ENCODE measurements around the gene VILL. TPM values are rescaled to one million over a fixed set of nuclear protein-coding genes. Genes with fewer than 3 reads are reported as not detected.
"Not testable (repeated sequence)": the region's sequence is repeated elsewhere in the genome, so short reads cannot be mapped to it uniquely, and the experiment has no call there.

Gene VILL
- total and polyA plus RNA-seq, 2 donors (not counting 1 experiment from before 2014, with no cell fraction given), result 2.0 to 9.4 TPM

GRCh38 chr3:37971467-37971866 is 19.1 kb upstream of the VILL start:
- Histone ChIP-seq H3K27me3 (ENCODE audit: control insufficient read depth, insufficient read depth, low read length) (no peaks in the 10 kb centered on the region), H3K27ac (ENCODE audit: insufficient read depth, low read length) (no peak overlapping the region), H3K79me2 (ENCODE audit: control insufficient read depth, insufficient read depth, low read length) (no peaks in the 10 kb centered on the region), H3K9ac (ENCODE audit: insufficient read depth, low read length) (no peak overlapping the region), H3K4me1 (ENCODE audit: control insufficient read depth, extremely low read depth, insufficient read depth, low read length) (no peaks in the 10 kb centered on the region), H3K4me3 (replicated peaks in 1 of 4; ENCODE audit: control extremely low read depth in 1 of 4, insufficient read depth in 1 of 4, low read depth in 3 of 4, low read length in 4 of 4) (no peak overlapping the region), H3K36me3 (ENCODE audit: control insufficient read depth, insufficient read depth, low read length) (peaks cover 12% of the 10 kb centered on the region), H3K9me3 (ENCODE audit: control insufficient read depth, insufficient read depth, low read depth, low read length) (no peaks in the 10 kb centered on the region), H3K4me2 (ENCODE audit: extremely low read depth, insufficient read depth, low read length) (no peak overlapping the region), H4K20me1 (ENCODE audit: control insufficient read depth, extremely low read depth, insufficient read depth, low read length) (no peaks in the 10 kb centered on the region), H2AFZ (ENCODE audit: low read length) (no peak overlapping the region)
- DNase-seq (ENCODE audit: low read depth in 2 of 2), result no peak
- no peak for TF ChIP-seq CTCF (conservative IDR thresholded peaks at IDR 0.05 in 1 of 2, IDR thresholded peaks at IDR 0.05 in 1 of 2; ENCODE audit: low read depth in 1 of 2, low read length in 2 of 2)
- TF ChIP-seq EZH2 (IDR thresholded peaks at IDR 0.05; ENCODE audit: low read length, missing control alignments), result no peak

- H3K4me3 ChIP-seq (replicated peaks in 1 of 4; ENCODE audit: control extremely low read depth in 1 of 4, insufficient read depth in 1 of 4, low read depth in 3 of 4, low read length in 4 of 4); H3K27ac ChIP-seq (ENCODE audit: insufficient read depth, low read length); H3K4me2 ChIP-seq (ENCODE audit: extremely low read depth, insufficient read depth, low read length); H2AFZ ChIP-seq (ENCODE audit: low read length); H3K27me3 ChIP-seq (ENCODE audit: control insufficient read depth, insufficient read depth, low read length); H3K4me1 ChIP-seq (ENCODE audit: control insufficient read depth, extremely low read depth, insufficient read depth, low read length); H3K9me3 ChIP-seq (ENCODE audit: control insufficient read depth, insufficient read depth, low read depth, low read length); H4K20me1 ChIP-seq (ENCODE audit: control insufficient read depth, extremely low read depth, insufficient read depth, low read length); H3K9ac ChIP-seq (ENCODE audit: insufficient read depth, low read length); H3K79me2 ChIP-seq (ENCODE audit: control insufficient read depth, insufficient read depth, low read length); DNase-seq (ENCODE audit: low read depth in 2 of 2): not testable (repeated sequence)
- H3K36me3 ChIP-seq (ENCODE audit: control insufficient read depth, insufficient read depth, low read length), result peaks cover 16% of the 10 kb centered on the region
Measured at GRCh38 chr3:37972056-37972455, 18.5 kb upstream of the VILL start.

- H3K36me3 ChIP-seq (ENCODE audit: control insufficient read depth, insufficient read depth, low read length), result peaks cover 16% of the 10 kb centered on the region
- no peak for DNase-seq (ENCODE audit: low read depth in 2 of 2)
- H3K4me3 ChIP-seq (replicated peaks in 1 of 4; ENCODE audit: control extremely low read depth in 1 of 4, insufficient read depth in 1 of 4, low read depth in 3 of 4, low read length in 4 of 4), result no peak overlapping the region
- no peak overlapping the region for H3K9ac ChIP-seq (ENCODE audit: insufficient read depth, low read length)
- no peaks in the 10 kb centered on the region for H3K4me1 ChIP-seq (ENCODE audit: control insufficient read depth, extremely low read depth, insufficient read depth, low read length)
- H3K79me2 ChIP-seq (ENCODE audit: control insufficient read depth, insufficient read depth, low read length), result no peaks in the 10 kb centered on the region
- TF ChIP-seq CTCF (conservative IDR thresholded peaks at IDR 0.05 in 1 of 2, IDR thresholded peaks at IDR 0.05 in 1 of 2; ENCODE audit: low read depth in 1 of 2, low read length in 2 of 2) (no peak), EZH2 (IDR thresholded peaks at IDR 0.05; ENCODE audit: low read length, missing control alignments) (no peak)
- no peak overlapping the region for H3K4me2 ChIP-seq (ENCODE audit: extremely low read depth, insufficient read depth, low read length)
- H2AFZ ChIP-seq (ENCODE audit: low read length), result no peak overlapping the region
- no peaks in the 10 kb centered on the region for H3K27me3 ChIP-seq (ENCODE audit: control insufficient read depth, insufficient read depth, low read length)
- no peaks in the 10 kb centered on the region for H4K20me1 ChIP-seq (ENCODE audit: control insufficient read depth, extremely low read depth, insufficient read depth, low read length)
- no peaks in the 10 kb centered on the region for H3K9me3 ChIP-seq (ENCODE audit: control insufficient read depth, insufficient read depth, low read depth, low read length)
- H3K27ac ChIP-seq (ENCODE audit: insufficient read depth, low read length), result no peak overlapping the region
Measured at GRCh38 chr3:37973246-37974054, 17.1 kb upstream of the VILL start.

Data from fibroblast of lung (primary cell).